GM12878 (cell line): Measurements from ENCODE around the gene UBAP2. TPM values are rescaled to one million over a fixed set of nuclear protein-coding genes. Genes with fewer than 3 reads are reported as not detected.

Experiments used
- BCL11A ChIP-seq: IDR thresholded peaks from 2 replicates; pipeline ENCODE4 v1.6.1; 2011; ENCODE audit warnings: low read depth, low read length
- BHLHE40 ChIP-seq, 2 experiments: fragments of 450-650 bp in 1 of 2; IDR thresholded peaks; 2 replicates each; pipeline ENCODE4 v1.6.1; 2011 to 2017; ENCODE audit warnings: low read depth in 2 of 2, borderline replicate concordance in 1 of 2, improper control_type of control experiment in 1 of 2, low read length in 1 of 2, mild to moderate bottlenecking in 1 of 2
- CTCF ChIP-seq, 3 experiments: IDR thresholded peaks in 2 of 3; conservative IDR thresholded peaks in 1 of 3; 2 replicates each; pipeline ENCODE4 v1.5.1; 2011; ENCODE audit warnings: low read depth in 3 of 3, low read length in 3 of 3, mild to moderate bottlenecking in 3 of 3, control low read depth in 2 of 3, moderate library complexity in 2 of 3, inconsistent platforms in 1 of 3, mixed read lengths in 1 of 3; ENCODE audit not compliant: control insufficient read depth in 2 of 3, insufficient read depth in 1 of 3; ENCODE audit errors: extremely low read depth in 1 of 3
- EZH2 ChIP-seq: IDR thresholded peaks from 2 replicates; pipeline ENCODE4 v1.6.1; 2012; ENCODE audit warnings: low read depth, mild to moderate bottlenecking, control low read depth, inconsistent platforms, low read length, borderline replicate concordance; ENCODE audit not compliant: control insufficient read depth
- KLF5 ChIP-seq: fragments of 450-650 bp; IDR thresholded peaks from 2 replicates; pipeline ENCODE4 v1.6.1; 2014; ENCODE audit warnings: mild to moderate bottlenecking; ENCODE audit not compliant: partially characterized antibody
- PBX3 ChIP-seq: IDR thresholded peaks from 2 replicates; pipeline ENCODE4 v1.6.1; 2011; ENCODE audit warnings: mild to moderate bottlenecking, low read depth, low read length, moderate library complexity; ENCODE audit not compliant: insufficient replicate concordance
- PKNOX1 ChIP-seq: fragments of 450-650 bp; IDR thresholded peaks from 2 replicates; pipeline ENCODE4 v1.6.1; 2016; ENCODE audit warnings: mild to moderate bottlenecking
- PML ChIP-seq: IDR thresholded peaks from 2 replicates; pipeline ENCODE4 v1.6.1; 2012; ENCODE audit warnings: low read length, inconsistent platforms
- SMC3 ChIP-seq: IDR thresholded peaks from 2 replicates; pipeline ENCODE4 v1.6.1; 2011; ENCODE audit warnings: low read length, improper control_type of control experiment, borderline replicate concordance
- SUZ12 ChIP-seq: fragments of 200-600 bp; sonication (generic); IDR thresholded peaks from one replicate; pipeline ENCODE4 v1.6.1; 2018; ENCODE audit warnings: antibody characterized with exemption, mild to moderate bottlenecking; ENCODE audit not compliant: unreplicated experiment
- TARDBP ChIP-seq: IDR thresholded peaks from 2 replicates; pipeline ENCODE4 v1.6.1; 2016; ENCODE audit warnings: borderline replicate concordance
- ZBED1 ChIP-seq: IDR thresholded peaks from 2 replicates; pipeline ENCODE4 v1.6.1; 2016; ENCODE audit warnings: borderline replicate concordance
- ZBTB33 ChIP-seq: fragments of 450-650 bp; IDR thresholded peaks from 2 replicates; pipeline ENCODE4 v1.6.1; 2017; ENCODE audit warnings: mild to moderate bottlenecking
- ZBTB4 ChIP-seq: fragments of 450-650 bp; formaldehyde crosslinking; IDR thresholded peaks from 2 replicates; pipeline ENCODE4 v1.4.0; 2022; ENCODE audit warnings: mild to moderate bottlenecking, moderate library complexity
- ZNF592 ChIP-seq: fragments of 450-650 bp; IDR thresholded peaks from 2 replicates; pipeline ENCODE4 v1.6.1; 2017; ENCODE audit warnings: mild to moderate bottlenecking, moderate library complexity
- ZZZ3 ChIP-seq: IDR thresholded peaks from 2 replicates; pipeline ENCODE4 v1.6.1; 2011; ENCODE audit warnings: low read depth; ENCODE audit not compliant: control insufficient read depth, insufficient read length
- polyA plus RNA-seq, 11 experiments: library from polyadenylated mRNA; depleted of rRNA in 4 of 11; unstranded in 6 of 11; stranded (reverse) in 5 of 11; fragments of >200 nt; fragmentation: Nextera tagmentation in 4 of 11; fragmentation: Illumina TruSeq in 1 of 11; extraction: Ambion mirVana in 4 of 11; extraction: Trizol in 1 of 11; gene quantifications; 1 replicate in 1 of 11; 2 replicates in 10 of 11; pipeline versions ENCODE4 v1.2.1 to v1.2.3, GENCODE V29; 2011 to 2016; ENCODE audit warnings: inconsistent platforms in 2 of 11, missing spikeins in 2 of 11, low read depth in 1 of 11
- total RNA-seq, 4 experiments: library from RNA; depleted of rRNA in 3 of 4; stranded (reverse); fragments of >200 nt in 3 of 4; fragmentation: Illumina TruSeq in 1 of 4; extraction: Trizol in 1 of 4; gene quantifications; 2 replicates each; pipeline versions ENCODE4 v1.2.1 to v1.2.3, GENCODE V29; 2013 to 2021

Gene UBAP2
- total and polyA plus RNA-seq, 10 of the 15 experiments (the other 5 are each of a cell fraction or from before 2014, with no cell fraction given) = 8.5 to 48.2 (median 28.1) TPM

GRCh38 chr9:34098307-34098706, 49.6 kb upstream of the UBAP2 start (continued):
- TF ChIP-seq BHLHE40 (IDR thresholded peaks at IDR 0.05; ENCODE audit: borderline replicate concordance in 1 of 2, low read depth in 2 of 2, low read length in 1 of 2) = peak; percentile 42 to 80
- TF ChIP-seq SUZ12 = no peak
- TF ChIP-seq ZBTB4 = no peak
- TF ChIP-seq SMC3 = no peak
- TF ChIP-seq CTCF (IDR thresholded peaks at IDR 0.05 in 2 of 3, conservative IDR thresholded peaks at IDR 0.05 in 1 of 3; ENCODE audit: control insufficient read depth in 2 of 3, extremely low read depth in 1 of 3, insufficient read depth in 1 of 3, low read depth in 3 of 3, low read length in 3 of 3) = no peak
- no peak for TF ChIP-seq ZZZ3
- no peak for TF ChIP-seq BCL11A
- no peak for TF ChIP-seq PBX3
- 0 out of 2 replicates have a peak, but pooled peaks have one; percentile 2 for TF ChIP-seq PKNOX1
- no peak for TF ChIP-seq ZBED1
- TF ChIP-seq KLF5 = no peak
- no peak for TF ChIP-seq PML
- TF ChIP-seq TARDBP = no peak
- no peak for TF ChIP-seq ZBTB33
- no peak for TF ChIP-seq EZH2
- TF ChIP-seq ZNF592 = no peak
